Aorta (tissue), 5 donors: Measurements from ENCODE around the gene CHRM4. TPM values are rescaled to one million over a fixed set of nuclear protein-coding genes. Genes with fewer than 3 reads are reported as not detected.

ENCODE experiments used
- ATAC-seq: fragments of 200-7000 bp; cut with Tn5 transposase; one replicate; pipeline ENCODE4 v1.9.1; 2022; ENCODE audit warnings: moderate library complexity; ENCODE audit not compliant: low FRiP score
- DNase-seq, 2 donors: peaks; one replicate each; pipeline ENCODE4 v3.0.0-alpha.2; 2020
- H3K27ac ChIP-seq, 2 donors: one replicate each; pipeline ENCODE4 v1.5.1; 2013; ENCODE audit warnings: low read length in 2 of 2, mild to moderate bottlenecking in 2 of 2, moderate library complexity in 2 of 2, control low read depth in 1 of 2, inconsistent platforms in 1 of 2, low read depth in 1 of 2
- H3K27me3 ChIP-seq, 2 donors: one replicate each; pipeline ENCODE4 v1.6.1; 2013; ENCODE audit warnings: control low read depth in 1 of 2, low read length in 1 of 2, mild to moderate bottlenecking in 1 of 2, moderate library complexity in 1 of 2; ENCODE audit not compliant: insufficient read depth in 2 of 2, control insufficient read depth in 1 of 2
- H3K36me3 ChIP-seq, 2 donors: one replicate each; pipeline ENCODE4 v1.6.1; 2013; ENCODE audit warnings: control low read depth in 1 of 2, low read length in 1 of 2, mild to moderate bottlenecking in 1 of 2; ENCODE audit not compliant: insufficient read depth in 2 of 2, control insufficient read depth in 1 of 2
- H3K4me1 ChIP-seq, 2 donors: one replicate each; pipeline ENCODE4 v1.6.1; 2013; ENCODE audit warnings: low read length in 2 of 2, control low read depth in 1 of 2, mild to moderate bottlenecking in 1 of 2, moderate library complexity in 1 of 2; ENCODE audit not compliant: insufficient read depth in 2 of 2, control insufficient read depth in 1 of 2
- H3K4me3 ChIP-seq, 2 donors: one replicate each; pipeline ENCODE4 v1.5.1; 2013; ENCODE audit warnings: low read length in 2 of 2, control low read depth in 1 of 2, mild to moderate bottlenecking in 1 of 2
- H3K9me3 ChIP-seq: one replicate; pipeline ENCODE4 v1.6.1; 2013; ENCODE audit warnings: mild to moderate bottlenecking, low read length; ENCODE audit not compliant: control insufficient read depth
- WGBS, 2 donors: extraction: QIAGEN DNeasy Blood & Tissue Kit; methylation state at CpG; one replicate each; pipeline ENCODE4 v1.1.7; 2013; 5-methylcytosine and 5-hydroxymethylcytosine counted together
- intact Hi-C, 2 donors: fragments of 100-400 bp; cut with DNase I; formaldehyde crosslinking; loops; one replicate each; pipeline versions ENCODE4 v1.14.2 to v1.15.0; 2022
- polyA plus RNA-seq, 2 donors: library from polyadenylated mRNA; stranded (reverse); fragments of 200-250 nt; gene quantifications; one replicate each; pipeline ENCODE4 v1.2.3, GENCODE V29; 2013
- total RNA-seq, 2 donors: library from RNA; stranded (reverse); fragmentation: NEBNext Ultra II Directional; extraction: Animal tissue kit (Norgen Biotek cat#: 25700); gene quantifications; one replicate each; pipeline ENCODE4 v1.2.1, GENCODE V29; 2021
- donor health status: healthy with polysubstance abuse.
- donor health status: Bipolar disorder and iron deficiency.
- donor health status: DM: no; HTN: no; CAD: no.
- donor health status: DM: no; HTN: no; CAD: no.
- donor health status: DM: yes; HTN: yes; CAD: no.

The CHRM4 gene
- total and polyA plus RNA-seq, 4 donors: 0.28 to 1.9 (median 0.29) TPM; not detected in 1

GRCh38 chr11:46362156-46363030 lies 29.2 kb downstream of the CHRM4 start:
- H3K27ac ChIP-seq: no peak overlapping the region
- H3K4me3 ChIP-seq: no peak overlapping the region
- no peaks in the 10 kb centered on the region for H3K36me3 ChIP-seq
- H3K4me1 ChIP-seq: no peaks in the 10 kb centered on the region
- intact Hi-C loops: no loop called here
- DNase-seq (no peak), ATAC-seq (no peak)
- H3K27me3 ChIP-seq: no peaks in the 10 kb centered on the region
- WGBS, 2 donors: 83 to 84% methylated on average over 20 of the region's 20 CpGs
- no peaks in the 10 kb centered on the region for H3K9me3 ChIP-seq

- intact Hi-C loops: no loop called here
- 6 to 7% methylated on average over 25 to 26 of the region's 26 CpGs for WGBS, 2 donors
- H3K27ac ChIP-seq: peak overlapping the region in 1 of 2 donors; percentile 45
- no peaks in the 10 kb centered on the region for H3K27me3 ChIP-seq
- no peak overlapping the region for H3K4me3 ChIP-seq
- DNase-seq (peak; percentile 84 to 87), ATAC-seq (peak; percentile 81)
- H3K4me1 ChIP-seq: no peaks in the 10 kb centered on the region
- no peaks in the 10 kb centered on the region for H3K36me3 ChIP-seq
- no peaks in the 10 kb centered on the region for H3K9me3 ChIP-seq
These were observed 30.1 kb downstream of the CHRM4 start for GRCh38 chr11:46361283-46362155.

GRCh38 chr11:46360878-46361277 lies 30.7 kb downstream of the CHRM4 start:
- Histone ChIP-seq H3K4me1 (no peaks in the 10 kb centered on the region), H3K9me3 (no peaks in the 10 kb centered on the region)
- intact Hi-C loops: no loop called here

GRCh38 chr11:46359953-46360352 lies 31.6 kb downstream of the CHRM4 start:
- Histone ChIP-seq H3K4me1 (no peaks in the 10 kb centered on the region), H3K4me3 (no peak overlapping the region), H3K27ac (no peak overlapping the region), H3K27me3 (no peaks in the 10 kb centered on the region), H3K9me3 (no peaks in the 10 kb centered on the region), H3K36me3 (no peaks in the 10 kb centered on the region)
- WGBS, 2 donors: 55 to 60% methylated on average over 1 of the region's 1 CpG
- ATAC-seq (no peak), DNase-seq (no peak)
- intact Hi-C loops: no loop called here

More at GRCh38 chr11:46360878-46361277, 30.7 kb downstream of the CHRM4 start:
- 42 to 44% methylated on average over 7 of the region's 7 CpGs for WGBS, 2 donors
- Histone ChIP-seq H3K4me3 (no peak overlapping the region), H3K36me3 (no peaks in the 10 kb centered on the region), H3K27ac (peak overlapping the region in 1 of 2 donors; percentile 45), H3K27me3 (no peaks in the 10 kb centered on the region)
- no peak for ATAC-seq
- no peak for DNase-seq

GRCh38 chr11:46357483-46357936 lies 34.1 kb downstream of the CHRM4 start:
- Histone ChIP-seq H3K27ac (no peak overlapping the region), H3K27me3 (no peaks in the 10 kb centered on the region), H3K9me3 (no peaks in the 10 kb centered on the region), H3K36me3 (no peaks in the 10 kb centered on the region), H3K4me1 (no peaks in the 10 kb centered on the region), H3K4me3 (no peak overlapping the region)
- 84 to 88% methylated on average over 11 of the region's 11 CpGs for WGBS, 2 donors
- DNase-seq (no peak), ATAC-seq (no peak)
- intact Hi-C loops: no loop called here

- no peaks in the 10 kb centered on the region for H3K9me3 ChIP-seq
- no peaks in the 10 kb centered on the region for H3K36me3 ChIP-seq
- H3K27me3 ChIP-seq: no peaks in the 10 kb centered on the region
- ATAC-seq (no peak), DNase-seq (no peak)
- 86 to 89% methylated on average over 7 of the region's 7 CpGs for WGBS, 2 donors
- H3K4me3 ChIP-seq: no peak overlapping the region
- no peak overlapping the region for H3K27ac ChIP-seq
- intact Hi-C loops: no loop called here
- H3K4me1 ChIP-seq: no peaks in the 10 kb centered on the region
These were observed 34.6 kb downstream of the CHRM4 start for GRCh38 chr11:46356924-46357482.

- H3K9me3 ChIP-seq: no peaks in the 10 kb centered on the region
- H3K27ac ChIP-seq: no peak overlapping the region
- no peak overlapping the region for H3K4me3 ChIP-seq
- no peaks in the 10 kb centered on the region for H3K27me3 ChIP-seq
- H3K4me1 ChIP-seq: no peaks in the 10 kb centered on the region
- H3K36me3 ChIP-seq: no peaks in the 10 kb centered on the region
- no peak for DNase-seq
- ATAC-seq: no peak
- intact Hi-C loops: no loop called here
- WGBS, 2 donors: 62 to 63% methylated on average over 7 to 9 of the region's 9 CpGs
These were observed 37.9 kb downstream of the CHRM4 start for GRCh38 chr11:46353698-46354097.

GRCh38 chr11:46352063-46352841 lies 39.3 kb downstream of the CHRM4 start:
- Histone ChIP-seq H3K36me3 (no peaks in the 10 kb centered on the region), H3K4me1 (peaks cover 0 to 2% of the 10 kb centered on the region in 2 donors), H3K9me3 (no peaks in the 10 kb centered on the region), H3K27ac (no peak overlapping the region), H3K27me3 (no peaks in the 10 kb centered on the region), H3K4me3 (no peak overlapping the region)
- 64 to 65% methylated on average over 31 to 33 of the region's 33 CpGs for WGBS, 2 donors
- intact Hi-C loops: no loop called here
- DNase-seq (peak in 1 of 2 donors; percentile 69), ATAC-seq (no peak)
